Stimulated activated naive CD4-positive, alpha-beta T cell treated with Interleukin-2 at 50 U/mL for 16 hours (primary cell): ENCODE measurements around the gene GABRP.
"Not testable (repeated sequence)": the region's sequence is repeated elsewhere in the genome, so short reads cannot be mapped to it uniquely, and the experiment has no call there.

ENCODE experiments used
- DNase-seq: peaks from one replicate; lab custom pipeline; 2025; lab: John Stamatoyannopoulos, UW

Gene GABRP

DNA sequence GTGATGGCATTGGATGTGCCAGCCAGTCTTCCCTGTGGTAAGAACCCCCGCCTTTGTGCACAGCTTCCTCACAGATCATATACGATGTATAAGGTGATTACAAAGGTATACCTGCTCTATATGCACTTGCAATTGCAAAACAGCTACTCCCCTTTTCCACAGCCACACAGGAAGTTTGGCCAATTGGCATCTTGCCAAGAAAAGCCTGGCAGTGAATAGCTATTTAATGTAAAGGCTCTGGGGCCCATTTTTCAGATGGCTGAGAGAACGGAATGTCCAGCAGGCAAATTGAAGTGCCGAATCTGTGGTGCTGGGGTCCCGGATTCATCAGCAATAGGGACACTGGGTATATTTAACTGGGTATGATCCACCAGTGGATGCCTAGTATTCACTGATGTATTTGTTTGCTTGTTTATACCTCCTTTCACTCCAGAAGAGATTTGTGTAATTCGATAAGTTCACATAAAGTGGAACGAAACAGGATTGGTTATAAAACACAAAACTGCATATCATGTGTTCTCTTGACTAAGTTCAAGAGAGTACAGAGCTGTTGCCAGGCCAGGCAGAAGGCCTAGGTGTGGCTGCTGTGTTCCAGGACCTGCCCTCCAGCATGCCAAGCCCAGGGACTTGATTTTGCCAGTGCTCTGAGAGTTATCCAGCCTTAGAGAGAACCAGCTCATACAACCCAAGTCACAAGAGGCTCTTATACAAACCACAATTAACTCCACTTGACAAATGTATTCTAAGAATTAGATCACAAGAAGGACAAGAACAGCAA is 27.7 kb upstream of the GABRP start:
- DNase-seq: no peak

DNA sequence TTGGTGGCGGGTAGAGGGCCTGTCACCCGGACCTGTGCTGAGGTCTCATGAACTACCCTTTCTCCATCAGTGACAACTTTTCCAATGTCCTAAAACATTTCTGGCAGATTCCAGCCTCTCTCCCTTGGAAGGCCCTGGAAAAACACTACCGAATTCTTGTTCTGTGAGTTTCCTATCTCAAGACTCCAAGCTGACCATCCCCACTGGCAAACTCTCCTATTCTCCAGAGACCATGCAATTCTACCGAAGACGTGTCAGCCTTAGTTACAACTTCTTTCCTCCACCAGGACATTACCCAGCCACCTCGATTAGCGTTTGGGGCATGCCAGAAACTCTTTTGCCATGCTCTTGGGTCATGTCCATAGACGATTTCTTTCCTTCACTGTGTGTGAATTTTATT is 26.8 kb upstream of the GABRP start:
- no peak for DNase-seq

DNA sequence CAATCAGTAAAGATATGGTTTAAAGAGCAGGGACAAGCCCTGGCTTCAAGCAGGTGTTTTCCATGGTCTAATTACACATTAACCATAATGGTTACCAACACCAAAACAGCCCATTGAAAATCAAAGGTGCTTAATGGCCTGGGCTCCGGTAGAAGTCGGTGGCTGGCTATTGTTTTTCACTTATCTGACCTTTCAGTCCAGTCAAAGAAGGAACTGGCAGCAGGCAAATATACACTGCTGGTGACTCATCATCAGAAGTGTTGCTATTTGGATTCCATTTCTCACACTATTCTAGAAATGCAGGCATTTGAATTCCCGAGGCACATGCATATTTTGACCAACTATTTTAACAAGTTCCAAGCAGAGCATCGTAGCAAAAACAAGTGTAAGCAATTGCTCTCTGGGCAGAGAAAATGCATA is 26.3 kb upstream of the GABRP start:
- DNase-seq: no peak

DNA sequence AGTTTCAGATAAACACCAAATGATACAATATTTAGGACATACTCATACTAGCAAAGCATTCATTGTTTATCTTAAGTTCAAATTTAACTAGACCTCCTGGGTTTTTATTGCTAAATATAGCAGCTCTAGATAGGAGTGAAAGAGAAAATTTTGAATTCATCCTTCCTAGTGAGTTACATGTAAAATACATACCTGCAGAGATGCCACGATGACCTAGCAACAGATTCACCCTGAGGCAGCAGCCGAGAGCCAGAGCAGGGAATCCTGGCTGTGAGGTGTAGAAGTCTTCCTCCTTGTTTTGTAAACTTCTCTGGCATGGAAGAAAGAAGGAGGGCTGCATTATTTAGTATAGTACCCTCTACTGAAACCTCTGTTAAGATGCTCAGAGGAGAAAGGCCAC is 25.9 kb upstream of the GABRP start:
- no peak for DNase-seq

DNA sequence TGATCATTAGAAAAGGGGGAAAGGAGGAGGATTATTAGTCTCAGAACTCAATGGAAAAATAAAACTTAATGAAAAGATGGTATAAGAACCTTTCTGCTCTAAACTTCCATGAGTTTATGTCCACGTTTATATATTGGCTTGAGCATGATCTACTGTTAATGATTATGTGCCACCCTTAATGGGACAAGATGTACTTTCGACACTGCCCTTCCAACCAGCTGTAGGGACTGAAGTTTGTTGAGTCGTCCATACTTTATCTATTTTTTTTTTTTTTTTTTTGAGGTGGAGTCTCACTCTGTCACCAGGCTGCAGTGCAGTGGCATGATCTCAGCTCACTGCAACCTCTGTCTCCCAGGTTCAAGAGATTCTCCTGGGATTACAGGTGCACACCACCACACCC is 25.0 kb upstream of the GABRP start:
- no peak for DNase-seq

DNA sequence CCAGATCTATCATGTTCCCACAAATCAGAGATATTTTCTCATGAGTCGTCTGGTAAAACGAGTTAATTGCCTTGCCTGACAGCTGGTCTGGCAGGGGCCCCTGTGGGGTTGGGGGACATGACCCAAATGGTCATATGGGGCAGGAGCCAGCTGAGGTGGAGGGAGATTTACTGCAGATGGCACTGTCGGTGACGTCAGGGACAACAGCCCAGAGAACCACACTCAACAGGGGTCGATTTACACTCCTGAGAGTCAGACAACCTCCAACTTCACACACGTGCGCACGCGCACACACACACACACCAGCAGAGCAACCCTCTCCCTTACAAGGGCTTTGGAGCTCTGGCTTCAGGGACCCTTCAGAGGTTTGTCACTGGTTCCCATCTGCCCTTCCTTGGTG is 23.4 kb upstream of the GABRP start:
- DNase-seq: no peak

DNA sequence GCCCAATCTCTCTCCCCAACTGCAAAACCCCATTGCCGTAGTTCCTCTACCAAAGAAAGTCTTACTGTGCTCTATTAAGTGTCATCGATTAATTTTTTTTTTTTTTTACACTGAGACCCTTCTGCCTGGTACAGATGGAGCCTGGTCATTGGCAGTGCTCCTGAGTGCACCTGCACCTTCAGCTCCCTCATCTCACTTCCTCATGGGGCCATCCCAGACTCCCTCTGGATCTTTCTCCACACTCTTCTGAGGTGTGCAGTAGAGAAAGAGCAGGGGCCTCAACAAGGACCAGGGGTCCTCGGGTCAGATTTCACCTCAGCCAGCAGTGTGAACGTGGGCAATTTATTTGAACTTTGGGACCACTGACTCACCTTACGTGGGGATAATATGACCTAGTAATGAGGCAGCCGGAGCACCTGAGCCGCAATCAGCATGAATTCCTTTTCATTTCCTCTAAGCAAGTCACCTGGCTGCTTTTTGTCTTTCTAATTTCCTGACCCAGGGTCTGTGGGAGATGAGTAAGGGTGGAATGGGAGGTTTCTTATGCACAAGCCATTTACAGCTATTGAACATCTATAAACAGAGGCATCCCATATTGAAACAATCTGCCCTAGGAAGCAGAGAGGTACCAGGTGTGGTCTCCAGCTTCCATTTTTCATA is 22.3 kb upstream of the GABRP start:
- DNase-seq: no peak

DNA sequence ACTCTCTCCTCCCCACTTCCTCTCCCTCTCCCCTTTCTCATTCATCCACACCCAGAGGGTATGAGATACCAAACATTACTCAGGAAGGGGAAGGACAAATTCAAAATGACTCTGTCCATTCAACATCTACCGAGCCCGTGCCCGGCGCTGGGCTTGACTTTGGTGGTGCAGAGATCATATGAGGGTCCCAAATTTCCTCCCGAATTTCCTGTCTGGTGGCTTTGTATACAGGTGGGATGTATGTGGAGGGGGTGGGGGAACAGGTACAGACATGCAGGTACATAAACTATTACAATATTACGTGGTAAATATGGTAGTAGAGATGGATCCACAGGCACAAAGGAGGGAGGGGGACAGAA is 21.8 kb upstream of the GABRP start:
- DNase-seq: no peak

DNA sequence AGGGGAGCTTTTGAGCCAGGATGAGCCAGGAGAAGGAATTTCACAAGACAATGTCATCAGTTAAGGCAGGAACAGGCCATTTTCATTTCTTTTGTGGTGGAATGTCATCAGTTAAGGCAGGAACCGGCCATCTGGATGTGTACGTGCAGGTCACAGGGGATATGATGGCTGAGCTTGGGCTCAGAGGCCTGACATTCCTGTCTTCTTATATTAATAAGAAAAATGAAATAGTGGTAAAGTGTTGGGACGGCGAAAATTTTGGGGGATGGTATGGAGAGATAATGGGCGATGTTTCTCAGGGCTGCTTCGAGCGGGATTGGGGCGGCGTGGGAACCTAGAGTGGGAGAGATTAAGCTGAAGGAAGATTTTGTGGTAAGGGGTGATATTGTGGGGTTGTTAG is 21.2 kb upstream of the GABRP start:
- not testable (repeated sequence) for DNase-seq

DNA sequence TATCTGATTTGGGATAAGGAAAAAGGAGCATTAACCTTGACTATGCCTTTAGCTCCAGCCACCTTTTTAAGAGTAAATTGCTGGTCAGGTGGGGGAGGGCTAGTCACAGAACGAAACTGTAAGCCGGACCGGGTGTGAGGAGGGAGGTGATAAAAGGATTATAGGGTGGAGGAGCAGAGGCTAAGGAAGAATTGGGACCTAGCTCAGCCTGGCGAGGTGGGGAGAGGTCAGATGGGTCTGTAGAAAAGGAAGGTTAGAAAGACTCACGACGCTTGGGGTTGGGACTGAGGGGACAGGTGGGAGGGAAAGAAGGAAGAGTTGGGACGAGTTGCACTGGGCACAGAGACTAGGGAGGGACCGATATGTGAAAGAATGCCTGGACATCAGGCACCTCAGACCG is 17.7 kb upstream of the GABRP start:
- DNase-seq: not testable (repeated sequence)

DNA sequence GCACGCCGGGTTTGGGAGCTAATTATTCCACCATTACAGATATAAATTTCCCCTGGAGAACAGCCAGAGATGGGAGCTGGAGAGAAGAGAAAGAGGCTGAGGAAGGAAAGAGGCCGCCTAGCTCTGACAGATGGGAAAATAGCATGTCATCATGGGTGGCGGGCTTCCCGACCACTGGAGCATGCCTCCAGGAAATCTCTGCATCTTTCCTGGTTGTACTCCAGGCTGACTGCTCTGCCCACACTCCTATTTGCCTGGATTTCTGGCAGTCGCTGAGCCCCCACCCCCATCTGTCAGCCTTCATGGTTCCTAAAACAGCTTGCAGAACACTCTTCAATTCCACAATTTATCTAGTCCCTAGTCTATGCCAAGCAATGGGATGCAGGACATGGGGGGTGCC is 14.3 kb upstream of the GABRP start:
- DNase-seq: no peak

DNA sequence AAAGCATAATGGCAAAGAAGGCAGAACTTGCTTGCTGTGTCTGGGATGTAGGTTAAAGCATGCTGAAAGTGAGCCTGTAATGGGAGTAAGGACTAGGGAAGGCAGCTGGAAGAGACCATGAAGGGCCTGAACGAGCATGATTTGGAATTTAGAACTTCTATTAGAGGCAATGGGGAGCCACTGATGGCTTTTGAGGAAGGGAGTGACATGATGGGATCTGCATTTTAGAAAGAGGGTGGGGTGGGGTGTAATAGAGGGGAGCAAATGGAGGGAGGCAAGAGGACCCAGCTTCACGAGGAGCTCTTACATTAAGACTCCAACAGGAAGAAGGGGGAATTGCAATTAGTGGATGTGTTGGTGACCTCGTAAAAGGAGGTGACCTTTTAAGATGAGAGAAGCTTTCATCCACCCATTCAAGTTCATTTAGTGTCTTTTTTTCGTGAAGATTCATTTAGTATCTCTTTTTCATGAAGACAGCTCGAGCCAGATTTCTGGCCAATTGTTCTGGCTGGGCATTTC is 13.6 kb upstream of the GABRP start:
- DNase-seq: no peak

DNA sequence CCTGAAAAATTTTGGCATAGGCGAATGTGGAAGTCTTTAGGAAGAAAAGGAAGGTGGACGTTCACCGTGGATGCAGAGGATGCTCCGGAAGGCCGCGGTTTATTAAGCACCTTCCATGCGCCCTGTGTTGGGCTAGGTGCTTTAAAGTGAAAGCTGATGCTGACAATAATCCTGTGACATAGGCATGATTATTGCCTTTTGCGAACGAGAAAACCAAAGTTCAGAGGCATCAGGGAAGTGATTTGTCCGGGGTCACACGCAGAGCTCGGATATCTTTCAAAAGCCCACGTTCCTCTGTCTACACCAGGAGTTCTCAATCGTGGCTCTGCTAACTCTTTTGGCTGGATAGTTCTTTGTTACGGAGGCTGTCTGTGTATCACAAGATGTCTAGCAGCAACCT is 12.0 kb upstream of the GABRP start:
- DNase-seq: no peak

DNA sequence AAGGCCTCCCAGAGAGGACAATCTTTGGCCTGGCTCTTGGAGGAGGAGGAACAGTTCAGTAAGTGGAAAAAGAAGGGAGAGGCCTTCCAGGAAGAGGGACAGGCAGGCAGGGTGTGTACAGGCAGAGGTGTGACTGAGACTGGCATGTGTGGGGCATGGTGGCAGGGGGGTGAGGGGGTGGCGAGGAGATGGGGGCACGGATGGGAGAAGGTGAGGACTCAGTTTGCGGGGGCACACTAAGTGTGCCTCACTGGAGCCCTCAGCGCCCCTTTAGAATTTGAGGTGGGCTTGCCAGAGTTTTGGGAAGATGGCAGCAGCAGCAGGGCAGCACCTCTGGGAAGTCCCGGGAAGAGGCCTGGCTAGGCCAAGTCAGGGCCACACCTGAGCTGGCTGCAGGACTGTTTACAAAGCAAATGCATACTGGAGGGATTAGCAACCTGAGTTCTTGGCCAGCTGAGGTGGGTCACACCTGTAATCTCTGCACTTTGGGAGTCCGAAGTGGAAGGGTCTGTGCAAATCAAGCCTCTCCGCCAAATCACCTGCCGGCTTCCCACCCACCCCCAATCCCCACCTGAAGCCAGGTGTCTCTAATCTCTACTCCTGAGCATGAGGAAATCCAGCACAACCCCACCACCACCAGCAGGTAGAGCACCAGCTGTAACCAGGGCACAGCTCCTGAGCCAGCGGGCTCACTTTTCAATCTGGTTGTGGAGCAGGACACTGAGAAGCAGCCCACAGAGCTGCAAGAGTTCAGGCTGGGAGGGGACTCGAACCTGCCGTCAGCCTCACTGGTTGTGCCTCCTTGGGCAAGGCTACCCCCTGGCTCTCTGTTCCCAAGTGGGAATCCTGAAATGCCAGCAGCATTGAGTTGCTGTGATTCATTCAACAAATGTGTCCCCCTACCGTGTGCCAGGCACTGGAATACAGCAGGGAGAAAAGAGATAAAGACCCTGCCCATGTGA is 10.2 kb upstream of the GABRP start:
- DNase-seq: no peak

DNA sequence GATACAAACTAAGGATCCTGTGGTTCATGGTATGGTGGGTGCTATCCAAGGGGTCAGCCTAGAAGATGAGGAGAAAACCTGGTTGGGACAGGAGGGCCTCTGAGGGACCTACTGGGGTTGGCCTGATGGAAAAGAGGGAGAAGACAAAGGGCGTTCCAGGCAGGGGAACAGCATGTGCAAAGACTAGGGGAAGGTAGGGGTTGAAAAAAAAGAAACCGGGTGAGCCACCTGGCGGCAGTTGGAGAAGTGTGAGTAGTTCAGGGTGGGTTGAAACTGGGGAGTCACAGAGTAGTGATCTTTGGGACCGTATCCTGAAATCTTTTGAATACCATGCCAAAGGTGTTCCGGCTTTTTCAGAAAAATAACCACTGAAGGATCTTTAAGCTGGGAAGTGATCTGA is 8.7 kb upstream of the GABRP start:
- DNase-seq: no peak

DNA sequence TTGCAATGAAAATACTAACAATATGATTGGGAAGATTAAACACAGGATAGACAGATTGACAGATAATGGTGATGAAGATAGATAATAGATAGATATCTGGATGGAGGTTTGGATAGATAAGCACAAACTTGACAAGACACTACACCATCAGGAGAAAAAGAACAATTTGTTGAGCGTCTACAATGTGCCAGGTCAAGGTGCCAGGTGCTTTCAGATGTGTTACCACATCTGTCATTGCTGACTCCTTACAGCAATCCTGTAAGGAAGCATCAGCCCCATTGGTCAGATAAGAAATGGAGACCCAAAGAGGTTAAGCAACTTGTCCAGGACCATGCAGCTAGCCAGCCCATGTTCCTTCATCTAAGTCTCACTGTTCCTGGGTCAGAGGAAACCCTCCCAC is 1.6 kb upstream of the GABRP start:
- DNase-seq: no peak

DNA sequence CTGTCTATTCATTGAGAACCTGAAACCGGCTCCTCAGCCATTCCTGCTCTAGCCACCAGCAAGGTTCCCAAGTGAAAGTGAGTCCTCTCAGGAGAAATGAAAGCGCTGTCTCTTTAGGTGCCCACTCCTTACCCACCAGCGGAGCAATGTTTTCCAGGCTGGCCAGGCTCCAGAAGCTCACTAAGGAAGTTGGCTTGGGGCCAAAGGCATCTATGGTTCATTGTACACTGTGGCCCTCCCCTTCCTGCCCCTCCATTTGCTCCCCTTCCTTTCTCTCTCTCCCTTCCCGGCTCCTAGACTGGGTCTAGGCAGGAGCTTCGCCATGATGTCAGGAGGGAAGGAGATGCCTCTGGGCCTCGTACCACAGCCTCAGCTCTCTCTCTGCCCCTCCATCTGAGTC is 1.1 kb upstream of the GABRP start:
- no peak for DNase-seq

DNA sequence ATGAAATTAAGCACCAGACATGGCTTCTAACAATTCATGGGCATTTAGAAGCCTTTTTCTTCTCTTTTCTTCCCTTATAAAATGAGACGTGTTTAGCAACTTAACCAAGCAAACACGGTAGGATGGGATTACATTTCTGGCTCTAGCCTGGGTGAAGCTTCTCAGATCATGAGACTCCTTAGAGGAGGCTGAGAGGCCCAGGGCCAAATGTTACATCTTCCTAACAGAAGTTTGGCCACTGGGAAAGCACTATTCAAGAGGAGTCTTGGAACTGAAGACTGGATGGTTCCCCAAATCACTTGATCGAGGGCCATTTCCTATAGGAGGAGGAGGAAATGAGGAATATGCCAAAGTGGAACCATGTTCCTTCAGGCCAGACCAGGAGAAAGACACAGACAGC is 1.9 kb downstream of the GABRP start:
- DNase-seq: no peak

DNA sequence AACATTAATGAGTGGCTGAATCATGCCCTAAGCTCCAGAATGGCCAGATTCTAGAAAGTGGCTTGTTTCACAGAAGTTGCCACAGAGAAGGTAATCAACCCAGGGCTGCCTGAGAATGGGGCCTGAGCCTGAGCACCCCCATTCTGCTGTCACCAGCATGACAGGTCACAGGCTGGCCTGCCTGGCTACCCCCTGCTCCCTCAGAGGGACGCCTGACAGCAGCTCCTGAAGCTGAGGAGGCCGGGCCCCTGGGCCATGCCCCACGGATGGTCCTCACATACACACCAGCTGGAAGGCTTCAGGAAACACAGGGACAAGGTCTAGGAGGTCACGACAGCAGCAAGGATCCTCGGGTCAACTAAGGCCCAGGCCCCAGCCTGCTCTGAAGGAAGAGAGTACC is 3.7 kb downstream of the GABRP start:
- no peak for DNase-seq

DNA sequence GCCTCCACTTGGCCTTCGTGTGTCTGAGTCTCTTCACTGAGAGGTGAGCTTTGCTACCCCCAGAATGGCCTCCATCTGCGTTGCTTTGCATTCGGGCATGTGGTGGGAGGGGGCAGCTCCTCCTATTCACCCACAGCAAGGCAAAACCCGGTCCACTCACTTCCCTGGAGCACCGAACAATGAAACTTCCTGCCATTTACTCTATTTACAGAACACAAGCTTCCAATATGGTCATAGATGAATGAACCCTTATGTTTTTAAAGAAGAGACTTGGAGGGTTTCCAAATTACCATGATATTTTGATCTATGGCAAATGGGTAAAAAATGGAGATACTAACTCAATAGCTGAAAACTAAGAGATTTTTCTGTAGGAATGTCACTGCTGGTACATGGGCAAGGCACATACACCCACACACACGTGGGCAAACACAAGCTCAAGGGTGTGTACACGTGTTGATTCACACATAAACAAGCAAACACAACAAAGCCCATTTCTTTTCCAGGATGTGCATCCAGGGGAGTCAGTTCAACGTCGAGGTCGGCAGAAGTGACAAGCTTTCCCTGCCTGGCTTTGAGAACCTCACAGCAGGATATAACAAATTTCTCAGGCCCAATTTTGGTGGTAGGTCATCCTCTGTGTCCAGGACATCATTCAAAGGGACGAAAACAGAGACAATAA is 5.2 kb downstream of the GABRP start:
- no peak for DNase-seq

DNA sequence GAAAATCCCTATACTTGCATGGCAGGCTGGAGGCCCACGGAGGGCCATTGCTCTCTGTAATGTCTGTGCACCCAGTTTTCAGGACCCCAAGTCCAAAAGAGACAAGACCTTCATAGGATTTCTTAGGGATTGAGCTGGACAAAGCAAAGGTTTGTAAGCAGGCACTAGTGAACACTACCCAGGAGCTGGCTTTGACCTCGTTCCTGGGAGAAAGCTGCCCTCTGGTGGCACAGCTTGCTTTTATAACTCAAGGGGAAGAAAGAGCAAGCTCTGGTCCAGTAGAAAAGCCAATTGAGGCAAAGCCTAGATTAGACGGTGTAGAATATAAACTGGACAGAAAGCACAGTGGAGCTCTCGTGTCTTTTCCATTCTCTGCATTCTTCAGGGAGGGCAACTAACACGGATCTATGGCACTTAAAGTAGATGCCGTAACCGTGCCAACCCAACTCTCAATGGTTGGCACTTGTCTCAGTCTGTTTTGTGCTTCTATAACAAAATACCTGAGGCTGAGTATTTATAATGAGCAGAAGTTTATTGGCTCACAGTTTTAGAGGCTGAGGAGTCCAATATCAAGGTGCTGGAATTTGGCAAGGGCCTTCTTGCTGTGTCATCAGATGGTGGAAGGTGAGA is 7.9 kb downstream of the GABRP start:
- no peak for DNase-seq

DNA sequence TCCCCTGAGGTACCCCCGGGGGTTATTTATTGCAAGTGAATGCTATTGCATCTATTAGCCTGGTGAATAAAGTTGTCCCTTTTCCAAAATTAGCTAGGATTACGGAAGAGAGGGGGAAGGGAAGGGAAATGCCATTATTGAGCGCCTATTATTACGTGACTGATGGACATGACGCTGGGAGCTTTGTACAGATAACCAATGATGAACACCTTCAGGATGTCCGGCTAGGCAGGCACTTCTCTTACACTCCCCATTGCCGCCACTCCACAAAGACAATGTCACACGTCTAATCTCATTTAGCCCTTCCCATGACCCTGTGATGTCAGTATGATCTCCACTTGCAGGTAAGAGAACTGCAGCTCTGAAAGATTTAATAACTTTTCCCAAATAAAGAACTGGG is 9.4 kb downstream of the GABRP start:
- no peak for DNase-seq
